HG03558 (cell line): ENCODE data around the gene CCDC152.
"Not testable (repeated sequence)": the region's sequence is repeated elsewhere in the genome, so short reads cannot be mapped to it uniquely, and the experiment has no call there.

Source experiments
- ATAC-seq: cut with Tn5 transposase; IDR thresholded peaks from one replicate; pipeline ENCODE4 v1.9.1; 2021; ENCODE audit warnings: moderate number of reproducible peaks; ENCODE audit not compliant: unreplicated experiment; ENCODE audit errors: extremely low read depth

Gene CCDC152

DNA sequence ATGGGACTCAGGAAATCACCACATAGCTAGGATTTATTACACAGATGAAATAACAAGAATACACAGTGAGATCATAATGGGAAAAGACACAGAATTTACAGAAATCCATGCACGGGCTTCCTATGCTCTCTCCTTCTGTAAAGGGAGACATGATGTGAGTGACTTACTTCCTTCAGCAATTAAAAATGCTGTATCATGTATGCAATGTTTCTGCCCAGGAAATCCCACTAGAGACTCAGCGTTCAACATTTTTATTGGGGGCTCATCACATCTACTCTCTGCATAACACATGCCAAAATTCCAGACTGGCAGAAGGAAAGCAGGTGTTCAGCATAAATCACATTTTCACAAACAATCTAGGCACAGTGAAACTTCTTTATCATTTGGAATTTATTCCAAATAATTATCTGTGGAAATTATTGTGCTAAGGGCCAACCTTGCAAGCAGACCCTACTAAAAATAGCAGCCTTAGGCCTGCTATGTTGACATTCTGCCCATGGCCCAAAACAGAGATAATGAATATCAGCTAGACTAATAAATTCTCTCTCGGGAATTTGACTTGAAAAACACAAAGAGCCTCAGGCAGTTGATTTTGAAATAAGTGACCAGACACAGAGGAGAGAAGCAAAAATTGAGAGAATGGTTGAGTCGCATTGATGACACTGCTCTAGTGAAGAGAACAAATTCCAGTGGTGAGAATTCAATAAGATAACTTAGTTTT, 86.5 kb downstream of the CCDC152 start:
- no peak for ATAC-seq

DNA sequence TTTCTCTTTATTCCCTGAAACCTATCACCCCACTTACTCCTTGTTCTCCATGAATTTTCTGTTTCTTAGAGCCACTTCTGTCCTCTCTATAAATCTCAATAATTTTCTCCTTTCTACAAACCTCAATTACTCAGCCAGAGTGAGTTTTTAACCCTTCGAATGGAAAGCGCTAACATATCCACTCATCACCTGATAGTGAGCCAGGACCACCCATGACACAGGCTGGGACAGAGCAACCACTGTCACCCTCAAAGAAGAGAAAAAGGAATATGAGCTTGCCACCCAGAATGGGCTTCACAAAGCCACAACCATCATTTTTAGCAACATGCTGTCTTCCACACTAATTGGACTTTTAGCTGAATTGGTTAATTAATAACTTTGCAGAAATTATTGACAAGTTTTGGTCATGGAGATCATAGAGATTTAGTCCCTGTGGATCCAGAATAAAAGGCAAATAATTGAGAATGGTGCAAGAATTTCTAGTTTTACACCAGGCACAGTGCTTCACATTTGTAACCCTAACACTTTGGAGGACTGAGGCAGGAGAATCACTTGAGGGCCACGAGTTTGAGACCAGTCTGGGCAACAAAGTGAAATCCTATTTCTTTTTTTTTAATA, 87.2 kb downstream of the CCDC152 start:
- ATAC-seq = no peak

DNA sequence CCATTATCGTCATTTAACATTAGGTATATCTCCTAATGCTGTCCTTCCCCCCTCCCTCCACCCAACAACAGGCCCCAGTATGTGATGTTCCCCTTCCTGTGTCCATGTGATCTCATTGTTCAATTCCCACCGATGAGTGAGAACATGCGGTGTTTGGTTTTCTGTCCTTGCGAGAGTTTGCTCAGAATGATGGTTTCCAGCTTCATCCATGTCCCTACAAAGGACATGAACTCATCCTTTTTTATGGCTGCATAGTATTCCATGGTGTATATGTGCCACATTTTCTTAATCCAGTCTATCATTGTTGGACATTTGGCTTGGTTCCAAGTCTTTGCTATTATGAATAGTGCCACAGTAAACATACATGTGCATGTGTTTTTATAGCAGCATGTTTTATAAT, 87.8 kb downstream of the CCDC152 start:
- ATAC-seq = not testable (repeated sequence)

DNA sequence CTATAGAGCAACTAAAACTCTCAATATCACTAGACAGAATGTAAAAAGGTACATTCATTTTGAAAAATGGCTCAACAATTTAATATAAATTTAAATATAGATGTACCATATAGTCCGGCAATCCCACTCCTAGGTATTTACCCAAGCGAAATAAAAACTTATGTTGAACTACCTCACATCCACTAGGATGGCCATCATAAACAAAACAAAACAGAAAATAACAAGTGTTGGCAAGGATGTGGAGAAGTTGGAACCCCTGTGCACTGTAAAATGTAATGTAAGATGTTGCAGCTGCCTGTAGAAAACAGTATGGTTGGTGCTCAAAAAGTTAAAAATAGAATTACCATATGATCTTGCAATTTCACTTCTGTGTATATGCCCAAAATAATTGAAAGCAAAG, 91.9 kb downstream of the CCDC152 start:
- ATAC-seq = no peak

DNA sequence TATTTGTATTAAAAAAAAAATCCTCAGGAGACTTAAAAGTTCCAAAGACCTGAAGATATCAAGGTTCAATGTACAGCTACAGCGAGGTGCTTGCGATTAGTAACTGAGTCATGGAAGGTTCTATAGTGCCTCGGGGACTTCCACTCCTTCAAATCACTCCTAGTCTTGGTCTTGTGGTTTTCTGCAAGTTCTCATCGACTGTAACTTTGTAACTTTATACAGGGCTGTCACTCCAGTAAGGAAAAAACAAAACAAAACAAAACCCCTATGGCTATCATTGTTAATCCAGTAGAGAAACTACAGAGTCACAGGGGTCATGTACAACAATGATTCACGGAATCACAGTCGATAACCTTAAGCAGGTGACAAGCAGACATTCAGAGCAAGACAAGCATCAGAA, 94.9 kb downstream of the CCDC152 start:
- no peak for ATAC-seq
